GM23248 (cell line): Measurements from ENCODE around the gene SHC2. TPM values are rescaled to one million over a fixed set of nuclear protein-coding genes. Genes with fewer than 3 reads are reported as not detected.

ENCODE experiments used
- DNase-seq: peaks from one replicate; pipeline ENCODE4 v3.0.0-alpha.2; 2015
- H2AFZ ChIP-seq: fragments of 200-600 bp; sonication (generic); 2 replicates; pipeline ENCODE4 v1.6.1; 2016; ENCODE audit warnings: antibody characterized with exemption
- H3F3A ChIP-seq: fragments of 200-600 bp; sonication (generic); 2 replicates; pipeline ENCODE4 v1.6.1; 2016; ENCODE audit warnings: mild to moderate bottlenecking, antibody characterized with exemption, mixed run types; ENCODE audit not compliant: insufficient read depth
- H3K27ac ChIP-seq: fragments of 200-600 bp; sonication (generic); 2 replicates; pipeline ENCODE4 v1.5.1; 2016; ENCODE audit warnings: mild to moderate bottlenecking
- H3K27me3 ChIP-seq: fragments of 200-600 bp; sonication (generic); replicated peaks from 2 replicates; pipeline ENCODE4 v1.6.1; 2016; ENCODE audit warnings: mild to moderate bottlenecking; ENCODE audit not compliant: insufficient read depth
- H3K36me3 ChIP-seq: fragments of 200-600 bp; sonication (generic); 2 replicates; pipeline ENCODE4 v1.6.1; 2016; ENCODE audit warnings: low read depth, mild to moderate bottlenecking
- H3K4me1 ChIP-seq: fragments of 200-600 bp; sonication (generic); 2 replicates; pipeline ENCODE4 v1.6.1; 2016; ENCODE audit warnings: mild to moderate bottlenecking; ENCODE audit not compliant: insufficient read depth
- H3K4me2 ChIP-seq: fragments of 200-600 bp; sonication (generic); one replicate; pipeline ENCODE4 v1.6.1; 2016; ENCODE audit warnings: mild to moderate bottlenecking; ENCODE audit not compliant: unreplicated experiment
- H3K4me3 ChIP-seq: fragments of 200-600 bp; sonication (generic); 2 replicates; pipeline ENCODE4 v1.5.1; 2016; ENCODE audit warnings: mild to moderate bottlenecking
- H3K79me2 ChIP-seq: fragments of 200-600 bp; sonication (generic); 2 replicates; pipeline ENCODE4 v1.6.1; 2016; ENCODE audit warnings: mild to moderate bottlenecking; ENCODE audit not compliant: insufficient read depth
- H3K9ac ChIP-seq: fragments of 200-600 bp; sonication (generic); 2 replicates; pipeline ENCODE4 v1.6.1; 2016; ENCODE audit warnings: mild to moderate bottlenecking
- H3K9me2 ChIP-seq: fragments of 200-600 bp; sonication (generic); 2 replicates; pipeline ENCODE4 v1.6.1; 2016; ENCODE audit warnings: mixed run types, mild to moderate bottlenecking, moderate library complexity; ENCODE audit not compliant: insufficient read depth
- H3K9me3 ChIP-seq: fragments of 200-600 bp; sonication (generic); one replicate; pipeline ENCODE4 v1.6.1; 2017; ENCODE audit warnings: low read depth
- H4K20me1 ChIP-seq: fragments of 200-600 bp; sonication (generic); 2 replicates; pipeline ENCODE4 v1.6.0; 2016; ENCODE audit not compliant: insufficient read depth
- EZH2 ChIP-seq: fragments of 200-600 bp; sonication (generic); IDR thresholded peaks from 2 replicates; pipeline ENCODE4 v1.6.1; 2018; ENCODE audit warnings: antibody characterized with exemption, mild to moderate bottlenecking; ENCODE audit not compliant: insufficient read depth, poor library complexity, severe bottlenecking
- EZH2phosphoT487 ChIP-seq: fragments of 200-600 bp; sonication (generic); IDR thresholded peaks from 2 replicates; pipeline ENCODE4 v1.6.1; 2018; ENCODE audit warnings: antibody characterized with exemption, moderate library complexity, mild to moderate bottlenecking, low read depth; ENCODE audit not compliant: insufficient read depth
- WGBS, 2 experiments: methylation state at CpG; one replicate each; pipeline ENCODE4 v1.1.6; 2015 to 2017; ENCODE audit warnings: low lambda C conversion rate in 2 of 2, low coverage in 1 of 2; ENCODE audit errors: missing lambda C conversion rate in 2 of 2; 5-methylcytosine and 5-hydroxymethylcytosine counted together
- in situ Hi-C: fragments of 300-500 bp; cut with MboI; formaldehyde crosslinking; loops from 2 replicates; pipeline ENCODE4 v1.15.0; 2020
- polyA plus RNA-seq: library from polyadenylated mRNA; unstranded; fragments of >200 nt; fragmentation: Nextera tagmentation; extraction: Ambion mirVana; gene quantifications from 2 replicates; pipeline ENCODE4 v1.2.1, GENCODE V29; 2016
- total RNA-seq: library from RNA; depleted of rRNA; stranded (reverse); fragments of >200 nt; shearing (Covaris generic); gene quantifications from 2 replicates; pipeline ENCODE4 v1.2.3, GENCODE V29; 2014

Gene SHC2
- total and polyA plus RNA-seq, 2 experiments from 2014 or later: not detected

DNA sequence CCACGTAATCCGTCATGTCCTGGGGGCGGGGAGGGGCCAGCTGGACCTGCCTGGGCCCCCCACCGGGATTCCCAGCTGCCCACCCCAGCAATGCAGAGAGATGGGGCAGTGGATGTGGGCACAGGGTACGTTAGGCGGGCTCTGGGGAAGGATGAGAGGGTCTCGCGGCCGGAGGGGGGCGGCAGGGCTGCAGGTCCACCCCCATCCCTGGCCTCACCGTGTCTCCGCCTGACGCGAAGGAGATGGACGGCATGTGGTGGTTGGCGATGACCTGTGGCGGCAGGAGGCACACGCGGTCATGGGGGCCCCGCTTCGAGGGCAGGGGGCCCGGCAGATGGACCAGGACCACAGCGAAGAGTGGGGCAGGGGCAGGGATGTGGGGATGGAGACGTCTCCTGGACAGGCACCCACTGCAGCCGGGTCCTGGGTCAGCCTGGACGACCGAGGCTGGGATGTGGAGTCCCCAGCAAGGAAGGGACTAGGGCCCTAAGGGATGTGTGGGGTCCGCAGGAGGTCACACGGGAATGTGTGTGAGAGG, 24.4 kb downstream of the SHC2 start:
- 81 to 88% methylated on average over 27 to 29 of the region's 29 CpGs for WGBS, 2 experiments
- H3F3A ChIP-seq: no peaks in the 10 kb centered on the region
- H2AFZ ChIP-seq: no peak overlapping the region
- no peak overlapping the region for H3K27ac ChIP-seq
- H3K27me3 ChIP-seq: no peaks in the 10 kb centered on the region
- H4K20me1 ChIP-seq: no peaks in the 10 kb centered on the region
- H3K4me1 ChIP-seq: no peaks in the 10 kb centered on the region
- no peaks in the 10 kb centered on the region for H3K9me3 ChIP-seq
- no peaks in the 10 kb centered on the region for H3K36me3 ChIP-seq
- no peaks in the 10 kb centered on the region for H3K9me2 ChIP-seq
- H3K9ac ChIP-seq: no peak overlapping the region
- no peak overlapping the region for H3K4me2 ChIP-seq
- in situ Hi-C loops: no loop called here
- no peak overlapping the region for H3K4me3 ChIP-seq
- no peak for TF ChIP-seq EZH2
- TF ChIP-seq EZH2phosphoT487: no peak
- no peak for DNase-seq
- no peaks in the 10 kb centered on the region for H3K79me2 ChIP-seq

- Histone ChIP-seq H3K9ac (no peak overlapping the region), H3F3A (no peaks in the 10 kb centered on the region), H4K20me1 (no peaks in the 10 kb centered on the region), H3K27me3 (no peaks in the 10 kb centered on the region), H3K79me2 (no peaks in the 10 kb centered on the region), H3K36me3 (no peaks in the 10 kb centered on the region), H3K4me1 (no peaks in the 10 kb centered on the region), H3K4me2 (no peak overlapping the region), H3K9me2 (no peaks in the 10 kb centered on the region), H3K27ac (no peak overlapping the region), H3K9me3 (no peaks in the 10 kb centered on the region), H3K4me3 (no peak overlapping the region), H2AFZ (no peak overlapping the region)
- no peak for DNase-seq
- in situ Hi-C loops: no loop called here
- no peak for TF ChIP-seq EZH2
- no peak for TF ChIP-seq EZH2phosphoT487
- 67 to 74% methylated on average over 31 to 33 of the region's 33 CpGs for WGBS, 2 experiments
These were observed 25.0 kb downstream of the SHC2 start for GRCh38 chr19:435707-436412.

DNA sequence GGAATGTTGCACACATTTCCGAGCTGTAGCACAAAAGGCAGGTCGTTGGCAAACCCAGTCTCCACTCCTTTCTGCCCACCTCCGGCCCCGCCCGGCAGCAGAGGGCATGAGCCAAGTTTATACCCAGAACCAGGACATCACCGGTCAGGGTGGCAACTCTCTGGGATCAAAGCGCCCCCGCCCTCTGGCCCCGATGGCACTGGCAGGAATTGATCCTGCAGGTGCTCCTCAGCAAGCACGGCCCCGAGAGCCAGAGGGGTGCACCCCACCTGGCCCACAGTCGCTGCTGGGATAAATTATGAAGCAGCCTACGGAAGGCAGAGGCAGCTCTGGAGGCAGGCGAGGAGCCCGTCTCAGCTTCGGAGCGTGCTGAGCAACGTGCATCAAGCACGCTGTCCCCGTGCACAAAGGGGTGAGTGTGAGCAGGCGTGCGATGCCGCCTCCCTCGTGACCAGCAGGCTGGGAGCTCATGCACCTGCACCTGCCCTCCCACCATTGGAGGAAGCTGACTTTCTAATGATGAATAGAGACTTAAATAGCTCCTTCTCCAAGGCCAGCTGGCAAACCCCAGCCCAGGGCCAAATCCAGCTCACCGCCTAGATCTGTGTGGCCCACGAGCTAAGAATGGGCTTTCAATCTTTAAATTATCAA, 25.7 kb downstream of the SHC2 start:
- Histone ChIP-seq H3K4me2 (no peak overlapping the region), H3K27me3 (no peaks in the 10 kb centered on the region), H3K27ac (no peak overlapping the region), H3K9ac (no peak overlapping the region), H3K4me3 (no peak overlapping the region), H3K4me1 (no peaks in the 10 kb centered on the region), H3F3A (no peaks in the 10 kb centered on the region), H3K36me3 (no peaks in the 10 kb centered on the region), H3K79me2 (no peaks in the 10 kb centered on the region), H3K9me2 (no peaks in the 10 kb centered on the region), H3K9me3 (no peaks in the 10 kb centered on the region), H2AFZ (no peak overlapping the region), H4K20me1 (no peaks in the 10 kb centered on the region)
- in situ Hi-C loops: no loop called here
- no peak for DNase-seq
- 71 to 81% methylated on average over 26 of the region's 26 CpGs for WGBS, 2 experiments
- no peak for TF ChIP-seq EZH2
- TF ChIP-seq EZH2phosphoT487: no peak

- Histone ChIP-seq H3K36me3 (no peaks in the 10 kb centered on the region), H3K9ac (no peak overlapping the region), H3K4me1 (no peaks in the 10 kb centered on the region), H3F3A (no peaks in the 10 kb centered on the region), H3K4me2 (no peak overlapping the region), H3K4me3 (no peak overlapping the region), H3K27ac (no peak overlapping the region), H4K20me1 (no peaks in the 10 kb centered on the region), H3K79me2 (no peaks in the 10 kb centered on the region), H3K9me3 (no peaks in the 10 kb centered on the region), H3K27me3 (no peaks in the 10 kb centered on the region), H2AFZ (no peak overlapping the region), H3K9me2 (no peaks in the 10 kb centered on the region)
- TF ChIP-seq EZH2phosphoT487 (no peak), EZH2 (no peak)
- WGBS, 2 experiments: 74 to 81% methylated on average over 16 to 21 of the region's 22 CpGs
- DNase-seq: no peak
- in situ Hi-C loops: no loop called here
These were observed 26.5 kb downstream of the SHC2 start for GRCh38 chr19:434152-434960.
